GM19463 (cell line): ENCODE data around the gene ALG2.
A peak's percentile ranks its signal among the peaks of the same experiment; 100 is the strongest.

Experiments used
- ATAC-seq: cut with Tn5 transposase; IDR thresholded peaks from one replicate; pipeline ENCODE4 v1.9.1; 2021; ENCODE audit warnings: mild to moderate bottlenecking, moderate library complexity; ENCODE audit not compliant: unreplicated experiment

Gene ALG2

GRCh38 chr9:99173570-99174504 lies 47.9 kb downstream of the ALG2 start:
- peak; percentile 73 for ATAC-seq

- ATAC-seq = no peak
Observed at GRCh38 chr9:99172124-99173091, 49.3 kb downstream of the ALG2 start.

GRCh38 chr9:99171225-99172123 lies 50.3 kb downstream of the ALG2 start:
- ATAC-seq = no peak

GRCh38 chr9:99169982-99170761 lies 51.6 kb downstream of the ALG2 start:
- ATAC-seq = no peak

GRCh38 chr9:99169086-99169485 lies 52.7 kb downstream of the ALG2 start:
- no peak for ATAC-seq

- ATAC-seq = no peak
Observed at GRCh38 chr9:99167694-99168093, 54.0 kb downstream of the ALG2 start.

- ATAC-seq = no peak
Observed at GRCh38 chr9:99167119-99167518, 54.6 kb downstream of the ALG2 start.
